Frontal cortex (tissue), 4 donors: ENCODE results near the gene ARL5C. TPM values are rescaled to one million over a fixed set of nuclear protein-coding genes. Genes with fewer than 3 reads are reported as not detected.

ENCODE experiments used
- DNase-seq, 2 donors: peaks; one replicate each; pipeline ENCODE4 v3.0.0; 2012; ENCODE audit warnings: low spot score in 2 of 2
- FAIRE-seq: peaks from 2 replicates; lab custom pipeline; 2012; peaks lifted over from hg19 to GRCh38; lab: Jason Lieb, UNC
- total RNA-seq: library from RNA; depleted of rRNA; stranded (reverse); fragments of >200 nt; gene quantifications from one replicate; pipeline ENCODE4 v1.2.3, GENCODE V29; 2014
- donor health status: control.
- donor health status: control.
- donor health status: control.

The ARL5C gene, protein sequence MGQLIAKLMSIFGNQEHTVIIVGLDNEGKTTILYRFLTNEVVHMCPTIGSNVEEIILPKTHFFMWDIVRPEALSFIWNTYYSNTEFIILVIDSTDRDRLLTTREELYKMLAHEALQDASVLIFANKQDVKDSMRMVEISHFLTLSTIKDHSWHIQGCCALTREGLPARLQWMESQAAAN
- not detected for total RNA-seq

DNA sequence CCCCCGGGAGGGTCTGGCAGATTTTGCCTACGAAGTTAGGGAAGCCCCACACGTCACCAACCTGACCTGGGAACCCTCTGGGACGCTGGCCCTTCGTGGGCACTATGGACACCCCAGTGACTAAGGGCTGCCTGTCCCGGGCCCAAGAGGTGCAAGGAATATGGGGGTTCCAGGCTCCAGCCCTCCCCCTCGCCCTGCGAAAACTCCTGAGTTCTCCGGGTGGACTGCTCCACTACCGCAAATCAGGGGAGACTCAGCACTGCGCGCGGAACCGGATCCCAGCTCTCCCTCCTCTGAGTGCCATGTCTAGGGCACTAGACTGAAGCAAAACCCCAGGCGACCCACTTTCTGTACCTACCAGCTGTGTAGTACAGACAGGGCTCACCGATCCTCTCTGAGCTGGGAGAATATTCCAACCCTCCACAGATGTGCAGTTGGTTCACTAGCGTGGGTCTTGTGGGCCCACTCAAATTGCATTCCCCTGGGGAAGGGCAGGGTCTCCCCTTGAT lies at the start of gene ARL5C:
TSS of gene ARL5C (minus strand) at position 321 of the 509 bp plus-strand sequence. CDS start 401 bp downstream, outside the sequence.
- DNase-seq (no peak), FAIRE-seq (no peak)

DNA sequence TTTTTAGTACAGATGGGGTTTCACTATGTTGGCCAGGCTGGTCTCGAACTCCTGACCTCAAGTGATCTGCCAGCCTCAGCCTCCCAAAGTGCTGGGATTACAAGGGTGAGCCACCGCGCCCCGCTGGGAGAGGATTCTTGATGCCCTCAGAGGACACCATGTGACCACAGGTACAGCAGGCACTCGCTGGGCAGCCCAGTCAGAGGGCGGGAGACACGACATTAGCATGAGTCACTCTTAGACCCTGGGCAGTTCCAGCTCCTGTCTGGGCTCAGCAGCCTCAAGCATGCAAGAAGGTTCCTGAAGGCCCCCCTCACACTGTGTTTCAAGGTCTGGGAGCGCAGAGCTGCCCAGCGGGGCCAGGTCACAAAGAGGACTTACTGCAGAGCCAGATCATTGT lies 47.9 kb upstream of the ARL5C start:
- FAIRE-seq, result no peak
- no peak for DNase-seq

DNA sequence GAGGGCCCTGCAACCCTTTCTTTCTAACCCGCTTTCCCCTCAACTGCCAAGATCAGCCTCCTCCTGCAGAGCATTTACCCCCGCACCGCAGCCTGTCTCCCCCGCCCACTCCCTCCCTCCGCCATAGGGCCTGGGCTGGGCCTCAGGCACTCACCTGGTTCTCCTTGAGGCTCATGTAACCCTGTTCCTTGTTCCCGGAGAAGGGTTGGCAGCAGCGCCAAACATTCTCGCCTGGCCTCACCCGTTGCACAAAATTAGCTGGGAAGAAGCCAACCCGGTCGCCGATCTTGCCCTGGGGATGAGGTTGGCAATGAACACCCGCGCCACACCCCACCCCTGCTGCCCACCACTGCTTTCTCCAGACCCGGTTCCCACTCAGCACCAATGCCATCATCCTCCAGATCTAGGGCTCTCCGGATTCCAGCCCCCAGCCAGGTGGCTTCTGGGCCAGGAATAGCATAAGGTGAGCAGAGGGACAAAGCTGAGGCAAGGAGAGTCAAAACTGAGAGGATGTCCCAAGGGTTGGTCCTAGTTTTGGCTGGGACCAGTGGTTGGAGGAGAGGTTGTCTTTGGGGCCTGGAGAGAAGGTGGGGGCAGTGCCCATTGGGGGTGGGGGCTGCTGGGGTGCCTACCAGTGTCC lies 47.0 kb upstream of the ARL5C start:
- no peak for FAIRE-seq

DNA sequence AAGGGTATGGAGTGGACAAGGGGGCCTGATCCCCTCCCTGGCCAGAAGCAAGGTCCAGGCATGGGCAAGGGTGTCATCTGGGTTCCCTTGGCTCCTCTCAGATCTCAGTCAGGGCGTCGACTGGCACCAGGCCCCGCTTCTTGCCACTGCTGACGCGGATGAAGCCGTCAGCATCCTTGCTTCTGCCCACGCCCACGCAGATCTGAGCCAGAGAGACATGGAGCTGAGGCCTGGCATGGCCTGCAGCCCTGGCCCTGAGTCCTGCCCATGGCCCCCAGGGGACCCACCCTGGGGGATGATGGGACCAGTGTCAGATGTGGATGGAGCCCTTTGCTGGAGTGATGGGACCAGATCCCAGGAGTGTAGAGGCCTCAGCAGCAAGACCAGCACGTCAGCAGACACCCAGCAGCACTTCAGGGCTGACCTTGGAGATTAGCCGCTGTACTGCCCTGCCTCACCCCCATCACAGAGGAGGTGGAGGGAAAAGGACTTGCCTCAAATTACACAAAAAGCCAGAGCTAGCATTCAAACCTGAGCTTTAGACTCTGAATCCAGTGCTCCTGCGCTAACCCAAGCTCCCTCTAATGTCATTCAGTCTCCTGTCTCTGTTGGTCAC lies 46.3 kb upstream of the ARL5C start:
- DNase-seq (no peak), FAIRE-seq (no peak)

More for the DNA sequence above, 47.0 kb upstream of the ARL5C start:
- no peak for DNase-seq

DNA sequence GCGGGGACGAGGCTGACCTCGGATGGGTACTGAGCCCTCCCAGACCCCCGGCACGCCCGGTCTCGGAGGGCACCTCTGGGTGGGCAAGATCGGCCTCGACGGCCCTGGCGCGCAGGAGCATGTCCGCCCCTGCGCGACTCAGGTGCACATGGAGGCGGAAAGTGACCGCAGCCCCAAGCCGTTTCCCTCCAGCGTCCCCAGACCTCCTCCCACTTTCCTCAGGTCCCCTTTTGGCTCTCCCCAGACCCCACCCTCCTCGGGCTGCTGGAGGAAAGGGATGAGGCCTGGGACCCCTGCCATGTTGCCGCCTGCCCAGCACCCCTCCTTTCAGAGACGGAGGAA lies 44.1 kb upstream of the ARL5C start:
- no peak for FAIRE-seq
- DNase-seq, result no peak

DNA sequence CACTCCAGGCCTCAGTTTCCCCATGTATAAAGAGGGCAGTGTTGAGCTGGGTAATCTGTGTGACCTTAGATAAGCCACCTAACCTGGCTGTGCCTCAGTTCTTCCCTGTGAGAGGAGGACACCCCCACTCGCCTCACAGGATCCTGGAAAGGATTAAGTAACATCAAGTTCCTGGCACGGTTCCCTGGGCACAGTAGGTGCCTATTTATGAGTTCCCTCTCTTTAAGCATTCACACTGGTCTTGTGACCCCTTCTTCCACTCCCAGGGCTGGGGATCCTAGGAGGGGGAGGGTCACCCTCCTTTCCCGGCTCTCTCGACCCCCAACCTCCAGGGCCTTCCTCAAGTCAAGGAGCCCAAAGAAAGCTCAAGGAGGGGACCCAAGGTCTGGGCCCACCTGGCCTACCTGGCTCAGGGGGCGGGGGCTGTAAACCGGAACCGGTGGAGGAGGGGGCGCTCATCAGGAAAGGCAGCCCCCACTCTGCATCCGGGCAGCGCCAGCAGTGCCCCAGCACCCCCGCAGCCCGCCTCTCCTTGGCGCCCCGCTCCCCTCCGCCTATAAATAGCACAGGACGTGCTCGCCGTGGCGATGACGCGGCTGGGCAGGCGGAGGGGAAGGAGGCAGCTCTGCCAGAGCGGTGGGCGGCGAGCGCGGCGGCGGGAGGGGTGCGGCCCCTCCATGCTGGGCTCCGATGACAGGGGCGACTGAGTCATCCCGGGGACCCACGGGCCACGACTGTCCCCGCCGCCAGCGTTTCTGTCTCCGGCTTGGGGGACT lies 43.5 kb upstream of the ARL5C start:
- FAIRE-seq (no peak), DNase-seq (peak in 1 of 2 donors; percentile 77)

DNA sequence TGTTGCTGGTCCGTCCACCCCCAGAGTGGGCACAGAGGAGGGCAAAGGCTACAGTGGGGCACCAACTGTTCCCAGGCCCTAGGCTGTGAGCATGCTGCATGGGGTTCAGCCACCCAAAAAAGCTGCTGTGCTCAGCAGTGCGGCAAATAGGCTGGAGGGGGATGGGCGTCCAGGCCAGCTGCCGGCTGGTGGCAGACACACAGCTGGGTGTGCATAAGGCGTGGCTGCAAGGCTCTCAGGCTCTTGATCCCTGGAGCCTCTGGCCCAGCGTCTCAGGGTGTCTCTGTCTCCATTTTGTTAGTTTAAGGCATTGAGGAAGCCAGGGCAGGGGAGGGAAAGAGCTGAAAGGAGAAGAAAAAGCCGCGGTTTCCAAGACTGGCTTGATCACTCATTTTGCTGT lies 42.9 kb upstream of the ARL5C start:
- no peak for DNase-seq
- FAIRE-seq, result no peak

DNA sequence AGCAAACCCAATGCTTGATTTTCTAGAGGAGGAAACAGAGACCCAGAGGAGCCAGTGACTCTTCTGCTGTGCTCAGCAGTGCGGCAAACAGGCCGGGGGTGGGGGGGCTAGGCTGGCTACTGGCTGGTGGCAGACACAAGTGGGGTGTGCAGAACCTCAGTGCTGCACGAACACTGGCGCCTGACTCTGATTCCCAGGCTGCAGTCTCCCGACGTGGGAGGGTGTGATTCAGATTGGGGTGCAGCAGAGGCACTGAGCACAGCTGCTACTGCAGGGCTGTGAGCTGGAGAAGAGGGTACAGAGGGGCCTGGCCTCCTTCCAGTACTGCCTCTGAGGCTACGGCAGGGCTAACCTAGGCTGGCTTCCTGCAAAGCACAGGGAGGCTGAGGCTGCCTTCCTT lies 42.2 kb upstream of the ARL5C start:
- no peak for FAIRE-seq
- no peak for DNase-seq

DNA sequence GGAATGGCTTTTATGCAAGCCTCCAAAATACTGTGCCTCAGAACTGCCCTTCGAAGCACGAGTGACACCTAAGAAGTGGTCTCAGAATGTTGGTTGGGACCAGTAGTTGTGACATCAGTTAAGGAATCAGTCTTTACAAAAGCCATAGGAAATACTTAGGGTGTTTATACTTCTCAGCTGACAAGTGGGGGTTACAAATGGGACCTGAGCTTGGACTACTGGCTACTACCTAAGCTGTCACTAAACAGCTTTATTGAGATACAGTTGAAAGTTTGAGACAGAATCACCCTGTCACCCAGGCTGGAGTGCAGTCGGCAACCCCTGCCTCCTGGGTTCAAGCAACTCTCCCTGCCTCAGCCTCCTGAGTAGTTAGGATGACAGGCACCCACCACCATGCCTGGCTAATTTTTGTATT lies 39.2 kb upstream of the ARL5C start:
- DNase-seq (no peak), FAIRE-seq (no peak)

DNA sequence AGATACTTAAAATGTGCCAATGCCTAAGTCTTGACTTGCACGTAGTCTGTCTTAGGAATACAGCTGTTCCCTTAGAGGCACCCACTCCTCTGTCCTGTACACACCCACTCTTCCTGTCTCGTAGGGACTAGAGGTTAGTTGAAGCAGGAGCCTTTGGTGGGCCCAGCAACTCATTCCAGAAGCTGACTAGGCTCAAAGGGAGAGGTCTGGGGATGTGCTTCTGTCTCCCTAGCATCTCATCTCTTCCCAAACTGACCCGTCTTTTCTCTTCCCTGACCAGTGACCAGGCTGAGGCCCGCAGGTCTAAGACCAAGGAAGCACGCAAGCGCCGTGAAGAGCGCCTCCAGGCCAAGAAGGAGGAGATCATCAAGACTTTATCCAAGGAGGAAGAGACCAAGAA lies 38.3 kb upstream of the ARL5C start:
- DNase-seq (no peak), FAIRE-seq (no peak)

DNA sequence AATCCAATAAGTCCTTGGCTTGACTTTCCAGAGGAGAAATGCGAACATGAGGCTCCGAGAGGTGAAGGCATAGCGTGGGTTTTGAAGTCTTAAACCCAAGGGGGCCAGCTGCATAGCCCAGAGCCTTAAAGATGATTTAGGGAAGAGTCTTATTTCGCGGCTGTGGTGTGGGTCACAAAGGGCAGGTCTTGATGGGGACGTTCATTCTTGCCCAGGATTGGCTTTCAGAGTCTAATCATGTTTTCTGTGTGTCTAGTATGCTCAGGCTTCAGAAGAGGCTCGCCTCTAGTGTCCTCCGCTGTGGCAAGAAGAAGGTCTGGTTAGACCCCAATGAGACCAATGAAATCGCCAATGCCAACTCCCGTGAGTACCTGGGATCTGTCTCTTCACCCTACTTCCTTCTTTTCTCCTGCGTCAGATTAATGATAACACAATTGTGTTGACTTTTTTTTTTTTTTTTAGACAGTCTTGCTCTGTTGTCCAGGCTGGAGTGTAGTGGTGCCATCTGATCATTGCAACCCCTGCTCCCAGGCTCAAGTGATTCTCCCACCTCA lies 35.1 kb upstream of the ARL5C start:
- no peak for FAIRE-seq

DNA sequence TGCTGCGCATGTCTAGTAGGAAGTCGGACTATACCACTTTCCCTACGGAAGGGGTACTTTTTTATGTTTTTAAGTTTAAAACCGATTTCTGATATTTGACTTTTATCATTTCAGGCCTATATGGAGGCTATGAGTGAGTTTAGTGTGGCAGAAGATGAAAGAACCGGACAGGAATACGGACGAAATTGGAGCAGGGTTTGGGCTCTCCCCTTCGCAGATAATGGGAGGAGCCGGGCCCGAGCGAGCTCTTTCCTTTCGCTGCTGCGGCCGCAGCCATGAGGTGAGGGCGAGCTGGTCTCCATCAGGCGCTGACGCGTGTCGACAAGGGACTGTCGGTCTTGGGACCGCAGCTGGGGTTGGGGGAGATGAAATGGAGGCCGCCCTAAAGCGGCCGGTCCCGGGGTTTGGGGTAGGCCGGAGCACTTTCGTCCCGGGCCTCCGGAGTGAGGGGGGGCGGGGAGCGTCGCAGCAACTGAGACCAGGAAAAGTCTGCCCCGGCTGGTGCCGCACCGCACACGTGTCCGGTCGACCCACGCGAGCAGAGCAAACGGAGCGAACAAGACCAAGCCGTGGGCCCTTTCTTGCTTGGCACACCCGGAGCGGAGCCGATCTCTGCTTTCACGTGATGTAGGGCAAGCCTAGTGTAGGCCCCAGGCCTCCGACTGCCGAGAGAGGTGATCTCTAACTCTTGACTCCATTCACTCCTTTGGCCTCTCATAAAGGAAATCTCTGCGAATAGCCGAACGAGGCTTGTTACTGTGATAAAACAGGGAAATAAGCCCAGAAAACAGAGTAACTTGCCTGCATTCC lies 34.3 kb upstream of the ARL5C start, which contains the start of gene RPL19:
TSS of gene RPL19 (plus strand) at position 214 of the 810 bp plus-strand sequence. CDS start at position 276, 62 bp downstream.
- DNase-seq (peak; percentile 86 to 89), FAIRE-seq (no peak)

More for the DNA sequence above, 35.1 kb upstream of the ARL5C start:
- DNase-seq, result no peak

DNA sequence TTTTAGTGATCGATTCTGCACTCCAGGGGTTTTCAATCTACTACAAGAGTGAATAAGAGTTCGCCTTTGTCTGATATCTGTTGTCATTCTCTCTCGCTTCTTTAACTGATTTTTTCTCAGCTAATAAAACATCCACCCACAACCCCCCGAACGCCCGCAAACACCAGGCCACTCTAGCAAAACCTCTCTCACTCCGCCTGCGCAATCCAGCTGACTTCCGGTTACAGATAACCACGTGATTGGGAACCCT lies 33.8 kb upstream of the ARL5C start:
- peak; percentile 91 to 94 for DNase-seq
- FAIRE-seq, result peak; percentile 78

DNA sequence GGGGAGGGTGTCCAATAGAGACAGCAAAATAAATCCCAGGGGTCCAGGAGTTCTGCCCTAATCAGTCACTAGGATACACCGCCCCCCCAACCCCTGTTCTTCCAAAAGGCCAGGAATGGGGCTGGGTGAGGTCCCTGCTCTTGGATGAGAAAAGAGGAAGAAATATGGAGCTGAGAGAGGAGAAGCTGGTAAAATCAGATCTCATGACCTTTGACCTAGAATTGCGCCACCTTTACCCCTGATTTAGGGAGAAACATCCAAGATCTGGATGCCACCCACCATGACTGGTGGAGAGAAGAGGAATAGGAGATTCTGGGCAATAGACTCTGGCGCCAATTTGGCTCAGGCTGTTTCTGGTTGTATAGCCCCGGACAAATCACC lies 32.2 kb upstream of the ARL5C start:
- FAIRE-seq (no peak), DNase-seq (no peak)

DNA sequence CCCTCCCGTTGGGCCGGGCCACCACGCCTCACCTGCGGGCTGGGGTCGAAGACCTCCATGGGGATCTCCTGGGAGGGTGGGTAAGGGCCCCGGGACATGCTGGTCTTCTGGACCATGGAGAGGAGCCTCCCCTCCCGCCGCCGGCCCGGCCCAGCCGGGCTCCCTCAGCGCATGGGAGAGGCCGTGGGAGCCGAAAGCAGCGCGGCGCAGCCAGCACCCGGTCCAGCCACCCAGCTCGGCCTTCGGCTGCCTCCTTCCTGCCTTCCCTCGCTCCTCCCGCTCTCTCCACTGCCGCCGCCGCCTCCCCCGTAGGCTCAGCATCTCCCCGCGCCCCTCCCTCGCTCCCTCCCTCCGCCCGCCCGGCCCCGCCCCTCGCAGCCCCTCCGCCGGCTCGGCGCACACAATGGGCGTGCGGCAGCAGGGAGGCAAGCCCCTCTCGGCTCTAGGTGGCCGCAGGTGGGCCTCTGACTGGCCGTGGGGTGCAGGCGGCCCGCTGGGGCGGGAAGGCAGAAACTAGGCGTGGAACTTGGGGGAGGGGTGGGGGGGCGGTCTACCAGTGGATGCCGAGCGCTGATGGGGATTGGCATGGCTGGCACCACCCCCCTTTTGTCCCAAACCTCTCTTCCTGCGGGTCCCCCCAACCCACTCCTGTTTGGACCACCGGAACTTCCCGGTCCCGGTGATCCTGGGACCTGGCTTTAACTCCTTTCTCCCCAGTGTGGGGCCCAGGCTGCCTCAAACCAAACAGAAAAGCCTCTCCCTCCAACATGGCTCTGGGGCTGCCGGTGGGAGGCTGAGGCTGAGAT lies 31.6 kb upstream of the ARL5C start, which contains the start of gene CACNB1:
TSS of gene CACNB1 (minus strand) at position 290 of the 806 bp plus-strand sequence. CDS start at position 116, 174 bp downstream.
- FAIRE-seq, result no peak
- peak; percentile 81 for DNase-seq

DNA sequence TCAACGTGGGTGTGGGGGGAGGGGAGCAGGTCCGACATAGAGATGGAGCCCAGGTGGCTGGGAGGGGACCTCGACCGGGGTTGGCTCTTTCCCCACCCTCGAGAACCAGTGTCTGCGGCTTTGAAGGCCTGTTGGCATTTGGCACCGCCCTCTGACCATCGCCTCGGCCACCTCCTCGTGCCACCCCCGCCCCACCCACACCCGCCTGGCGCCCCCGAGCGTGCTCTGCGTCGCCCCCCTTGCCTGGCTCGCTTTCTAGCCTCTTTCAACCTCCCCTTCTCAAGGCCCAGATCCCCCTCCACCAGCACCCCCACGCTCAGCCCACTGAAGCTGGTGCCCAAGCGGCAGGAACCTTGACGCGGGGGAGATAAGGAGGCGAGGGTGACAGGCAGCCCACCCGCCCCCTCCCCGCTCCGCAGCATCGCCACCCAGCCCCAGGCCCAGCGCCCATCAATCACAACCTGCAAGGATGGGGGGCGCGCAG lies 30.9 kb upstream of the ARL5C start:
- FAIRE-seq (no peak), DNase-seq (no peak)

DNA sequence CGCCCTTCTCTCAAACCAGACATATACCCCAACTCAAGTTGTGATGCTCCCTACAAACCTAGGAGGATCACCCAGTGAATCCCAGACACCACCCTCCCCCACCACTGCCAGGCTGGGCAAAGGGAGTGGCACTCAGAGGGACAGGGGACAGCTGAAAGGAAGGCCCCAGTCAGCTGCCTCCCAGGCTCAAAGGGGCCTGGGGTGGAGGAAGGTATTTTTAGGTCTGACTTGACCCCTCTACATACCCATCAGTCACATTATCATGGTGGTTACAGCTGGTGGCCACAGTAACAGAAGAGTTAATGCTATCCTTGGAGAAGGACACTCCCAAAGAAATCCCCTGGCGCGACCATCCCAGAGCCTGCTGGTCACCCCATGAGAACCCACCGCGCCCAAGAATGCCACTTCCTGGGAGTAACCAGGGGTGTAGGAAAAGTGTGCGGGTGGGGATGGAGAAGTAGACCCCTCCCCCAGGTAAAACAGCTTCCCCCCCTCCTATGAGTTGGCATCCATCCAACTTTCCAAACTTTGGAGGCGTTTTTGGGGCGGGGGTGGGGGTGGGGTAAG lies 30.4 kb upstream of the ARL5C start:
- DNase-seq (no peak), FAIRE-seq (no peak)

DNA sequence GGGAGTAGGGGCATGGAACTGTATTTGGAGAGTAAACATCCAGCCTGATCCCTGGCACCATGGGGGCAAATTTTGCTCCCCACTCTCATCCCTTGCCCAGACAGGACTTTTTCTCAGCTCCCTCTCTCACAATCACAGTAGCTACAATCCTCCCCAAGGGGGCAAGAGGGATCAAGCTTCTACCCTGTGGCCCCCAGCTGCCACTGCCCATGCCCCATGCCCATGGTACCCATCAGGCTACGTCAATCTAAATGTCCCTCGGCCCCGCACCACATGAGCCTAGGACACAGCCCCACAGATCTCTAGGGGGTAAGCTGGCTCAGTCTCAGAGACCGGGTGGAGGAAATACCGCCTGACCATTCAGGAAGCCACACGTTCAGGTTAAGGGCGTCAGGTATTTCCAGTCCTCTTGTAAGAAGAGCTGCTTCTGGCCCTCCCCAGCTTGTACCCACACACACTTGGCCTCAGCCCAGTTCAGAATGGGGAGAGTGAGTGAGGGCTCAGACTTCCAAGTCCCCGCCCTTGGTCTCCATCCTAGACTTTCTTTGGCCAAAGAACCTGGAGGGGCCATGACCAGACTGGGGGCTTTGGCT lies 29.7 kb upstream of the ARL5C start:
- FAIRE-seq, result no peak
- no peak for DNase-seq
